Middle frontal gyrus (tissue), 1 donor: ENCODE measurements around the gene SYNPO.

Experiments used
- DNase-seq: peaks from one replicate; pipeline ENCODE4 v3.0.0-alpha.2; 2015; ENCODE audit warnings: low spot score; ENCODE audit errors: extremely low spot score

SYNPO gene

GRCh38 chr5:150607991-150608390, 32.5 kb upstream of the SYNPO start:
- no peak for DNase-seq

DNA sequence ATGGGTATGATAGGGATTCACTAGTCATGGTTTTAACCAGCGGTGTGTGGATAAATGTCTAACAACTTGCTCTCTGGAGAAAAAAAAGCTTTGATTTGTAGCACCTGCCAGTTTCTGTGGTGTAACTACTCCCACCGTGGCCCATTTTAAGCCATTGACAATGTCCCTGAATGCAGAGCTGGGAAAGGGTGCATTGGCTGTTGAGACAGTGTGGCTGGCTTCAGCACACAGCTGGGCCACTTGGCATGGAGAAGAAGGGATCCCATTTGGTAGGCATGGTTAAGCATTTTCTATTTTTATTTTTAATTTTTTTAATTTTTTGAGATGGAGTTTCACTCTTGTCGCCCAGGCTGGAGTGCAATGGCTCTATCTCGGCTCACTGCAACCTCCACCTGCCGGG, 31.5 kb upstream of the SYNPO start:
- no peak for DNase-seq

GRCh38 chr5:150609843-150610584, 30.4 kb upstream of the SYNPO start:
- no peak for DNase-seq

DNA sequence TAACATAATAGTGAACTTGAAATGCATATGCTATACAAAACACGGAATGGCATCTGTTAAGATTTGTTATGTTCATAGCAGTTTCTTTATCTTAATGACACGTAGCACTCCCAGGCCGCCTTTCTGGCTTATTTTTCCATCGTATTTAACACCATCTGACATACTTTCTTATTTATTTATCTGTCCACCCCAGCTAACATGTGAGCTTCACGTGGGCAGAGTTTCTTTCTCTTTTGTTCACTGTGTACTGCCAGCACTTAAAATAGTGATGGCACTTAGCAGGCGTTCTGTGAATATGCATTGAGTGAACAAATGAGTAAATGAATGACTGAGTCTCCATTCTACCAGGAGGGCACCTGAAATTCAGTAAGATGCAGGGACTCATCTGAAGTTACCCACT, 29.4 kb upstream of the SYNPO start:
- no peak for DNase-seq

GRCh38 chr5:150612405-150612804, 28.1 kb upstream of the SYNPO start:
- no peak for DNase-seq

DNA sequence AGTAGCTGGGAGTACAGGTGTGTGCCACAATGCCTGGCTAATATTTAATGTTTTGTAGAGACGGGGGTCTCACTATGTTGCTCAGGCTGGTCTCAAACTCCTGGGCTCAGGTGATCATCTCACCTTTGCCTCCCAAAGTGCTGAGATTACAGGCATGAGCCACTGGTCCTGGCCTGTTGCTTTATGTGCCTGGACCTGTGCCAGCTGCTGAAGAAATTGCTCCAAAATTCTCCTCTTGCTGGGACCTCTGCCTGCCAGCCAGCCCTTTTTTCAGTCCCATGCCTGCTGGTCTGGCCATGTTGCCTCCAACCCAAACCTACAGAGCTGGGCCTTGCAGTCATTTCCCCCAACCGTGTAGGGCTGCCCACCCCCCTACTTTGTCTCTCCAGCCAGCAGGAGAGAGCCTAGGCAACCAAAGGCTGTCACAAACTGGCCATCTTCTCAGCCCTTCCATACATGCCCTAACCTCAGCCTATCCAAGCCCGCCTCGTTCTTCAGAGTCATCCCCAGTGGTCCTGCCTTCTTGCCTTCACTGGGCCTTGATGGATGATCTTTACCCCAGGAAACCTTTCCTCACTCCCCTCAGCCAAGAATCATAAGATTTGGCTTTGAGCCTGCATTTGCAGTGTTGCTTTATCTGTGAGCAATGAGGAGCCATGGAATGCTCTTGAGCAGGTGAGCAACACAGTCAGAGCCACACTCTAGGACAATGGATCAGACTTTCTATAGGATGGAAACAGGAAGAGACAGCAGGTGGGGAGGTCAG, 27.4 kb upstream of the SYNPO start:
- DNase-seq = no peak

DNA sequence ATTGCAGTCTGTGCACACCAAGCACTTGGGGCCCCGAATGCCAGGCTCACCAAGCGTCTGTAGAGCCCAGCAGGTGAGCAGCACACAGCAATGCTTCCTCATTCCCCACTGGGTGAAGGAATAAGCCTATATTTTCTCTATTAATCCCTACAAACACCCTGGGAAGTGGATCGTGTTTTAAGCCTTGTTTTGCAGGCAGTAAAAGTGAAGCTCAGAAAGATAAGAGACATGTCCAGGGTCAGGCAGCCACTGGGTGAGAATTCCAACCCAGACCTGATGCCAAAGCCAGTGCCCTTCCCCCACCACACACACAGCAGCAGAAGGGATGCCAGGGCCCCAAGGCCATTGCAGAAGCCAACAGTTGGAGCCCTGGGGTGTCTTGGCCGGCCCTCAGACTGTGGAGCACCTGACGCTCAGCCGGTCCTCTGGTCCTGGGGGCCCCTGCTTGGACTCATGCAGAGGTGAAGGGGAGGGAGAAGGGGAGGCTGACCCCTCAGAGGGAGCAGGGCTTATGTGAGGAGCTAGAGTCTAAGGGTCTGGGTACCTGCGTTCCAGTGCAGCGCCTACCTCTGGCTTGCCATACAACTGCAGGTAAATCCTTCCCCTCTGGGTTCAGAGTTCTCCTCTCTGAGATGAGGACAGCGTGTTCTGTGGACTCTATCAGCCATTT, 26.3 kb upstream of the SYNPO start:
- no peak for DNase-seq

DNA sequence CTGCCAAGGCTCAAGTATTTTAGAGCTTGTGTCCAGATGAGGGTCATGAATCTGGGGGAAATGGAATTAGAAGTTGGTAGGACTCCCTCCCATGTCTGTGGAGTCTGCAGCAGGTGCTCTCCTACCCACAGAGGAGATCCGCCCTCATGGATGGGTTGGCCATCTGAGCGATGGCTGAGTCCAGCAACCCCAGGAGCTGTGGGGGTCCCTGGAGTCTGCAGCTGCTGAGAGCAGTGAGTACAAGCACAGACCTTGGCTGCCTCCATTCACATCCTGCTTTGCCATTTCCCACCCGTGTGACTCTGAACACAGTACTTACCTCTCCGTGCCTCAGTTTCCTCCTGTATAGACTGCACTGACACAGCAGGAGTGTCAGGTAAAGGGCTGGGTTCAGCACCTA, 25.8 kb upstream of the SYNPO start:
- DNase-seq = no peak

GRCh38 chr5:150615141-150615699, 25.2 kb upstream of the SYNPO start:
- no peak for DNase-seq

DNA sequence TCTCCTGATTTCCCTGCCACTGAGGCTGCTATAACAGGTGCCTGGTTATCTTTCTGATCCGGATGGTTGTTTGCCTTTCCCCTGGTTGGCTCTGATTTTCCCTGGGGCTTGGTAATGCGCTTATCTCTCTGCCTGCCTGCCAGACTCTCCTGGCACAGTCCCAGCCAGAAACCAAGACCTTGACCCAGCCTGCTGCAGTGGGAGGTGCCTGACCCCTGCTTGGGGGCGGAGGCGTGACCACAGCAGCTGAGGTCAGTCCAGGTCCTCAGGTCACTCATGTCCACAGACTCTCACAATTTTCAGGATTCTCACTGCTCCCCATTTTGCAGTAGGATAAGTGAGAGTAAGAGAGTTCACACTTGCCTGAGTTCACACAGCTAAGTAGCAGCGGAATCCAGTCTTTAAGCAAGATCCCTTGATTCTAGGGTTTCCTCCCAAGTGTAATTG, 24.4 kb upstream of the SYNPO start:
- DNase-seq = no peak

GRCh38 chr5:150616506-150616905, 24.0 kb upstream of the SYNPO start:
- no peak for DNase-seq

DNA sequence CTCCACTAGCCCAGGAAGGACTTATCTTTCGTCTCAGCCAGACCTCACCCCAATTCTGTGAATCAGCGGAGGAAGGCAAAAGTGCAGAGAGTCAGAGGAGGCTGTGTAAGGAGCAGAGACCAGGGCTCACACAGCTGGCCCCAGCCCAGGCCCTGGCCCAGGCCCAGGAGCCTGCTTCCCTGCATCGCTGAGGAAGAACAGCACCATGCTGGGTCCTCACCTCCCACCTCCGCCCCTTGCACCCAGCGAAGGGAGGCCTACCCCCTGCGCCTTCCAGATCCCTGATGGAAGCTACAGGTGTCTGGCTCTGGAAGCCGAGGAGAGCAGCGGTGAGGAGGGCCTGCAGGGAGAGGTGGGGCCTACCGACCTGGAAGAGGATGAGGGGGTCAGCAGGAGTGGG, 22.3 kb upstream of the SYNPO start:
- DNase-seq = no peak

- DNase-seq = no peak
Measured at GRCh38 chr5:150618588-150619281, 21.7 kb upstream of the SYNPO start.

GRCh38 chr5:150619359-150620230, 20.9 kb upstream of the SYNPO start:
- no peak for DNase-seq

DNA sequence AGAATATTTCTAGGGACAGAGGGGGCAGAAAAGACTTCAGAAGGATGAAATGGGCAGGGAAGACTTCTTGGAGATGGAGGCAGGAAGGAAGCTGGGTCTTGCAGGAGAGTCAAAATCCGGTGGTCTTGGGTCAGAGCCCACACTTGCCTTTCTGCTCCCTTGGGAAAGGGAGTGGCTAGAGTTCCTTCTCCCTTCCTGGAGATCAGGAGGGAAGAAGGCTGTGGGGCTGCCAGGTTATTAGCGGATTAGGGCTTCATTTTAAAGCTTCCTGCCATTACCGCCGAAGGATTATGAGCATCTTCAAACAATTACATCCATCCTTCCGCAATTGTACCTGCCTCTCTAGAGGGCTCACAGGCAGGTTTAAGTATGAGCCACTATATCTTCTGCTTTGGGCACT, 19.2 kb upstream of the SYNPO start:
- no peak for DNase-seq

DNA sequence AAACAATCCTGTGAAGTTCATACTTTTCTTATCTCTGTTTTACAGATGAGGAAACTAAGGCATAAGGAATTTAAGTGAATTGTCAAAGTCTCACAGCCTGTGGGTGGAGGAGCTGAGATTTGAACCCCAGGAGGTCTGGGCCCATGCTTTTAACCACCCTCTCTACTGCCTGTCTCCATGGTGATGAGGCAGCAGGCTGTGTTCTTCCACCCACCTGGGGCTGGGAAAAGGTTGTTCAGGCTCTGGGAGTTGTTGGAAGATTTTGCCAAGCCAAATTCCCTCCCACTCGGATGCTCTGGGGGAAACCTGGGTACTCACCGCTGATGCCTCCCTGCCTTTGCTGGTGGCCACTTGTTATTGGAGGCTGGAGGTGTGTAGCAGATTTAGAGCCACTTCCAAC, 18.3 kb upstream of the SYNPO start:
- DNase-seq = no peak

DNA sequence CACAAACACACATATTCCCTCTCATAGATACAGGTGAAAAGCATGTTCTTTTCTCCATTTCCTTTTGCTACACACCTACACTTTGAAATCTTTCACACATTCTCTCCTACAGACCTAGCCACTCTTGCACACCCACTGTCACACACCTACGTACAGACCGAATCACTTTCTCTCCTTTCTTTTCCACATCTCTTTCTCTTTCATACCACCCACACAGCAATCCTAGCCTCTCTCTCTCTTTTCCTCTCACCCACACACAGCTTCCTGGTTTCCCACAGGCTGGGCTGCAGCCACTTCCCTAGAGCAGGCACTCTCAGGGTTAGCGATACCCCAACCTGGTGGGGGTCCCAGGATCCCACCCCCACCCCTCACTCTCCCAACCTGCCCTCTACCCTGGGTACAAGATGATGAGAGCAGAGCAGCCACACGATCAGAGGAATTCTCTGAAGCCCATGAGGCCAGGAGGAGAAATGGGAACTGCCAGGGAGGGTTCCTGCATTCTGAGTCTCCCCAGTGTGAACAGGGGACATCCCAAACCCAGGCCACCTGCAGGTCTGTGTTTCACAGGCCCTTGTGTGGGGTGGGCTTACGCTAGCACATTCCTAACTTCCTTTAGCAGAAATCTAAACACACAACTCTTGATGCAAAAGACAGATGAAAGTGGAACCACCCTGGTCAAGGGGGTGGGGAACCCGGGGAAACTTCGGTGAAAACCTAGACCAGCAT, 17.1 kb upstream of the SYNPO start:
- no peak for DNase-seq

GRCh38 chr5:150623878-150624216, 16.6 kb upstream of the SYNPO start:
- no peak for DNase-seq

DNA sequence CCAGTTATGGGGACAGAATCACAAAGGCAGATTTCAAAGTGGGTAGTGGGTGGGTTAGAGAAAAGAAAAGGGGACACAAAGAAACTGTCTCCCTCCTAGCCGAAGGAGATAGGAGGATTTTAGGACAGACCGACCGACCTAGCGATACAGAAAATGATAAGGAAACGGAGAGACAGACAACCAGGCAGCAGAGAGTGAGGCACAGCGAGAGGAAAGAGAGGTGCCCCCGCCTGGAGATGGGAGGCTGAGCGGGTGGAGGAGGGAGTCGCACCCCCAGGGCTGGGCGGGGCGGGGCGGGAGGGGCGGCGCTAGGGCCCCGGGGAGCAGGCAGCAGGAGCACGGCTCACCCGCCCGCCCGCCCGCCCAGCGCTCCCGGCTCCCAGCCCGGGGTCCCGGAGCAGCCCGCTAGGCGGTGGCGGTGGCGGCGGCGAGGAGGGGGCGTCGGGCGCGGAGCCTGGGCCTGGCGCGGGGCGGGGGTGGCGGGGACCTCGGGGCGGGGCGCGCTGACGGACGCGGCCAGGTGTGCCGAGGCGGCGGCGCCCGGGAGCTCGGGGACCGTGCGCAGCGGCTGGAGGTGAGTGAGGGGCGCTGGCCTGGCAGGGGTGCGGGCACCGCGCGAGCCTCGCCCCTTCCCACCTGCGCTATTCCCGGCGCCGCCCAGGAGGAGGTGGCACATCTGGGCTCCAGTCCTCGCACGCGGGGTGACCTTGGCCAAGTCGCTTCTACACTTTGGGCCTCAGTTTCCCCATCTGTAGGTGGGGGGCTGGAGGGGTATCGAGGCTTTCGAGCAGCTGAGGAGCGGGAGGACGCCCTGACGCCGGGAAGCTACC, 15.9 kb upstream of the SYNPO start:
- DNase-seq = no peak
